ENCODE measurements around the gene ARFGAP1. TPM values are rescaled to one million over a fixed set of nuclear protein-coding genes. Genes with fewer than 3 reads are reported as not detected.

The ARFGAP1 gene
- total RNA-seq, 1 donor from 2014 or later = 25.3 TPM

Small RNA genes within 50 kb of the gene (small RNA-seq; reads per million reads assigned to genes)
- gene MIR3196 (not detected), gene MIR4326 (1.7 reads per million, percentile 78 among the genes with 10 or more reads in this experiment), gene RNU6-994P (not detected)

Other genes starting within 250 kb of the ARFGAP1 start
- 20.4 TPM for gene YTHDF1, start 56.7 kb upstream of the ARFGAP1 start, total RNA-seq
- gene BIRC7, start 36.9 kb upstream of the ARFGAP1 start, total RNA-seq = not detected
- gene NKAIN4, start 18.4 kb upstream of the ARFGAP1 start, total RNA-seq = 14.7 TPM
- 4.1 TPM for gene COL20A1, start 20.4 kb downstream of the ARFGAP1 start, total RNA-seq
- gene CHRNA4, start 88.5 kb downstream of the ARFGAP1 start, total RNA-seq = 6.9 TPM
- gene KCNQ2, start 199.8 kb downstream of the ARFGAP1 start, total RNA-seq = 159 TPM
- gene EEF1A2, start 226.3 kb downstream of the ARFGAP1 start, total RNA-seq = 179 TPM
- 17.1 TPM for gene PPDPF, start 248.0 kb downstream of the ARFGAP1 start, total RNA-seq

All from frontal cortex (tissue), 1 donor.